Upper lobe of left lung (tissue), 6 donors: ENCODE measurements around the gene ANO4. TPM values are rescaled to one million over a fixed set of nuclear protein-coding genes. Genes with fewer than 3 reads are reported as not detected.

Experiments
- ATAC-seq, 2 donors: fragments of 200-7000 bp; cut with Tn5 transposase; one replicate each; pipeline ENCODE4 v1.9.1; 2022; ENCODE audit warnings: mild to moderate bottlenecking in 2 of 2, moderate library complexity in 2 of 2; ENCODE audit not compliant: low FRiP score in 2 of 2
- DNase-seq, 2 donors: peaks; one replicate each; pipeline ENCODE4 v3.0.0-alpha.2; 2019 to 2020
- H3K27ac ChIP-seq, 4 donors: fragments of 200-600 bp; sonication (generic); one replicate each; pipeline ENCODE4 v1.5.1; 2016 to 2019
- H3K27me3 ChIP-seq, 4 donors: fragments of 200-600 bp; sonication (generic); one replicate each; pipeline ENCODE4 v1.5.1; 2017 to 2019
- H3K36me3 ChIP-seq, 4 donors: fragments of 200-600 bp; sonication (generic); one replicate each; pipeline ENCODE4 v1.5.1; 2016 to 2019
- H3K4me1 ChIP-seq, 4 donors: fragments of 200-600 bp; sonication (generic); one replicate each; pipeline ENCODE4 v1.5.1; 2018 to 2019
- H3K4me3 ChIP-seq, 4 donors: fragments of 200-600 bp; sonication (generic); one replicate each; pipeline ENCODE4 v1.5.1; 2017 to 2019; ENCODE audit warnings: mild to moderate bottlenecking in 2 of 4, moderate library complexity in 1 of 4
- H3K9me3 ChIP-seq, 4 donors: fragments of 200-600 bp; sonication (generic); one replicate each; pipeline ENCODE4 v1.5.1; 2018 to 2019
- CTCF ChIP-seq, 6 experiments: fragments of 450-650 bp in 4 of 6; fragments of 200-600 bp in 2 of 6; sonication (generic) in 2 of 6; IDR thresholded peaks; one replicate each; pipeline ENCODE4 v1.5.1; 2016 to 2019; ENCODE audit warnings: antibody characterized with exemption in 6 of 6
- EP300 ChIP-seq, 4 donors: sonication (generic); formaldehyde crosslinking; IDR thresholded peaks; one replicate each; pipeline ENCODE4 v1.5.1; 2017; ENCODE audit warnings: antibody characterized with exemption in 4 of 4, control low read depth in 2 of 4
- POLR2A ChIP-seq, 4 donors: fragments of 450-650 bp; IDR thresholded peaks; one replicate each; pipeline ENCODE4 v1.5.1; 2016 to 2017; ENCODE audit warnings: antibody characterized with exemption in 4 of 4, mild to moderate bottlenecking in 2 of 4
- POLR2AphosphoS5 ChIP-seq, 2 donors: sonication (generic); formaldehyde crosslinking; IDR thresholded peaks; one replicate each; pipeline ENCODE4 v1.5.1; 2017; ENCODE audit warnings: antibody characterized with exemption in 2 of 2
- WGBS, 2 donors: methylation state at CpG; one replicate each; pipeline ENCODE4 v1.1.5; 2017 to 2018; 5-methylcytosine and 5-hydroxymethylcytosine counted together
- total RNA-seq, 6 donors: library from RNA; depleted of rRNA in 4 of 6; stranded (reverse); fragments of >200 nt in 4 of 6; gene quantifications; one replicate each; pipeline versions ENCODE4 v1.1.0 to v1.2.1, GENCODE V29; 2016 to 2021
- donor health status: DM: no; HTN: no; CAD: no; lungs with moderate emphysema.
- donor health status: DM: no; HTN: yes; CAD: no; lungs with severe emphysema.

The ANO4 gene
- total RNA-seq, 6 donors from 2014 or later, result 0.17 to 1.2 (median 0.30) TPM; not detected in 3

- Histone ChIP-seq H3K9me3 (no peaks in the 10 kb centered on the region), H3K36me3 (no peaks in the 10 kb centered on the region), H3K4me1 (no peaks in the 10 kb centered on the region), H3K27me3 (no peaks in the 10 kb centered on the region), H3K27ac (no peak overlapping the region), H3K4me3 (no peak overlapping the region)
- 58 to 67% methylated on average over 5 of the region's 5 CpGs for WGBS, 2 donors
- TF ChIP-seq POLR2A (IDR thresholded peaks at IDR 0.05), result no peak
- no peak for TF ChIP-seq POLR2AphosphoS5 (IDR thresholded peaks at IDR 0.05)
- TF ChIP-seq CTCF (IDR thresholded peaks at IDR 0.05), result no peak
- no peak for TF ChIP-seq EP300 (IDR thresholded peaks at IDR 0.05)
- DNase-seq, result no peak
- ATAC-seq, result no peak
These were observed 142.1 kb downstream of the ANO4 start for GRCh38 chr12:100936661-100937060.

- no peak for ATAC-seq
- 53 to 66% methylated on average over 2 of the region's 2 CpGs for WGBS, 2 donors
These were observed 145.9 kb downstream of the ANO4 start for GRCh38 chr12:100940503-100940902.

GRCh38 chr12:100942984-100943749 lies 148.6 kb downstream of the ANO4 start:
- no peak for TF ChIP-seq EP300 (IDR thresholded peaks at IDR 0.05)
- TF ChIP-seq POLR2A (IDR thresholded peaks at IDR 0.05), result no peak
- no peak for TF ChIP-seq CTCF (IDR thresholded peaks at IDR 0.05)
- TF ChIP-seq POLR2AphosphoS5 (IDR thresholded peaks at IDR 0.05), result no peak
- no peak overlapping the region for H3K27ac ChIP-seq
- DNase-seq, result no peak
- ATAC-seq, result no peak
- H3K27me3 ChIP-seq, result no peaks in the 10 kb centered on the region
- H3K4me3 ChIP-seq, result no peak overlapping the region
- WGBS, 2 donors, result 44 to 61% methylated on average over 5 of the region's 5 CpGs
- peaks cover 0 to 5% (median 0%) of the 10 kb centered on the region in 4 donors for H3K4me1 ChIP-seq
- no peaks in the 10 kb centered on the region for H3K36me3 ChIP-seq
- H3K9me3 ChIP-seq, result no peaks in the 10 kb centered on the region

More at GRCh38 chr12:100940503-100940902, 145.9 kb downstream of the ANO4 start:
- no peak overlapping the region for H3K27ac ChIP-seq
- H3K9me3 ChIP-seq, result no peaks in the 10 kb centered on the region
- DNase-seq, result peak in 1 of 2 donors; percentile 24
- TF ChIP-seq POLR2A (IDR thresholded peaks at IDR 0.05) (no peak), CTCF (IDR thresholded peaks at IDR 0.05) (no peak), EP300 (IDR thresholded peaks at IDR 0.05) (no peak), POLR2AphosphoS5 (IDR thresholded peaks at IDR 0.05) (no peak)
- H3K4me3 ChIP-seq, result no peak overlapping the region
- H3K4me1 ChIP-seq, result peaks cover 0 to 5% (median 0%) of the 10 kb centered on the region in 4 donors
- no peaks in the 10 kb centered on the region for H3K36me3 ChIP-seq
- no peaks in the 10 kb centered on the region for H3K27me3 ChIP-seq

GRCh38 chr12:100951756-100952155 lies 157.2 kb downstream of the ANO4 start:
- H3K27ac ChIP-seq, result no peak overlapping the region
- no peaks in the 10 kb centered on the region for H3K9me3 ChIP-seq
- no peaks in the 10 kb centered on the region for H3K4me1 ChIP-seq
- ATAC-seq, result no peak
- DNase-seq, result no peak
- no peaks in the 10 kb centered on the region for H3K27me3 ChIP-seq
- no peaks in the 10 kb centered on the region for H3K36me3 ChIP-seq
- no peak overlapping the region for H3K4me3 ChIP-seq
- WGBS, 2 donors, result 71 to 89% methylated on average over 1 of the region's 1 CpG
- TF ChIP-seq CTCF (IDR thresholded peaks at IDR 0.05), result no peak
- no peak for TF ChIP-seq EP300 (IDR thresholded peaks at IDR 0.05)
- TF ChIP-seq POLR2A (IDR thresholded peaks at IDR 0.05), result no peak
- no peak for TF ChIP-seq POLR2AphosphoS5 (IDR thresholded peaks at IDR 0.05)

GRCh38 chr12:100953217-100953616 lies 158.6 kb downstream of the ANO4 start:
- H3K36me3 ChIP-seq, result no peaks in the 10 kb centered on the region
- no peaks in the 10 kb centered on the region for H3K4me1 ChIP-seq
- no peak overlapping the region for H3K4me3 ChIP-seq
- TF ChIP-seq POLR2AphosphoS5 (IDR thresholded peaks at IDR 0.05) (no peak), POLR2A (IDR thresholded peaks at IDR 0.05) (no peak), EP300 (IDR thresholded peaks at IDR 0.05) (no peak), CTCF (IDR thresholded peaks at IDR 0.05) (no peak)
- H3K27me3 ChIP-seq, result no peaks in the 10 kb centered on the region
- ATAC-seq (no peak), DNase-seq (no peak)
- H3K9me3 ChIP-seq, result no peaks in the 10 kb centered on the region
- H3K27ac ChIP-seq, result no peak overlapping the region
